ENCODE measurements around the gene AKT2. TPM values are rescaled to one million over a fixed set of nuclear protein-coding genes. Genes with fewer than 3 reads are reported as not detected.

AKT2 gene
- total RNA-seq, 1 donor from 2014 or later: 127 TPM

DNA sequence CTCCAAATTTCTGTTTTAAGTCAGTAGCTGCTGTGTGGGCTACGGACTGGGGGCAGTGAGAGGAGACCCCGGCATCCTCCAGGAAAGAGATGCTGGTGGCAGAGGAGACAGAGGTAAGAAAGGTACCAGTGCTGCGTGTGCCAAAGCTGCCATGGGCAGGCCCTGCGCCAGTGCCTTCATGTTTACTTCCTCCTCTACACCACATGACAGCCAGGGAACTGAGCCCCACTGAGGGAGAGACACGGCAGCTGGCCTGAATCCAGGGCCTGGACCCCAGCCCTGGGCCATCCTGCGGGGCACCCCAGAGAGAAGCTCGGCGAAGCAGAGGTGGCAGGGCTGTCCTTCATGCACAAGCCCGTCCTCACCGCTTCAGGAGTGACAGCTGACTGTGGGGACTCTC, 35.9 kb downstream of the AKT2 start:
- Mint-ChIP-seq H3K9me3 (ENCODE audit: unreplicated experiment) (no peaks in the 10 kb centered on the region), H3K4me3 (ENCODE audit: unreplicated experiment) (no peak overlapping the region), H3K36me3 (ENCODE audit: low read depth, unreplicated experiment) (peaks cover 13% of the 10 kb centered on the region), H3K27me3 (ENCODE audit: low read depth, unreplicated experiment) (no peaks in the 10 kb centered on the region), H3K27ac (ENCODE audit: unreplicated experiment) (no peak overlapping the region), H3K4me1 (ENCODE audit: low read depth, unreplicated experiment) (peaks cover 6% of the 10 kb centered on the region)
- TF ChIP-seq CTCF (IDR thresholded peaks at IDR 0.05; ENCODE audit: insufficient read depth, low read depth, low read length): no peak
- TF ChIP-seq EZH2 (IDR thresholded peaks at IDR 0.05; ENCODE audit: insufficient read depth, low read length): no peak
- Histone ChIP-seq H4K20me1 (ENCODE audit: insufficient read depth, low read length) (peaks cover 71% of the 10 kb centered on the region), H3K9me3 (ENCODE audit: insufficient read depth, low read depth, low read length) (no peaks in the 10 kb centered on the region), H3K4me3 (ENCODE audit: insufficient read depth, low read depth, low read length) (no peak overlapping the region), H3K9ac (ENCODE audit: low read length) (no peak overlapping the region), H3K27ac (ENCODE audit: low read depth, low read length) (no peak overlapping the region), H3K4me1 (ENCODE audit: insufficient read depth, low read length) (no peaks in the 10 kb centered on the region), H3K27me3 (ENCODE audit: insufficient read depth, low read length) (no peaks in the 10 kb centered on the region), H2AFZ (ENCODE audit: low read depth, low read length) (no peak overlapping the region), H3K36me3 (ENCODE audit: insufficient read depth, low read length) (peaks cover 5% of the 10 kb centered on the region), H3K79me2 (ENCODE audit: insufficient read depth, low read length) (peaks cover 23% of the 10 kb centered on the region), H3K4me2 (ENCODE audit: low read length) (no peak overlapping the region)
- no peak for DNase-seq (ENCODE audit: low read depth)
- FAIRE-seq: no peak

DNA sequence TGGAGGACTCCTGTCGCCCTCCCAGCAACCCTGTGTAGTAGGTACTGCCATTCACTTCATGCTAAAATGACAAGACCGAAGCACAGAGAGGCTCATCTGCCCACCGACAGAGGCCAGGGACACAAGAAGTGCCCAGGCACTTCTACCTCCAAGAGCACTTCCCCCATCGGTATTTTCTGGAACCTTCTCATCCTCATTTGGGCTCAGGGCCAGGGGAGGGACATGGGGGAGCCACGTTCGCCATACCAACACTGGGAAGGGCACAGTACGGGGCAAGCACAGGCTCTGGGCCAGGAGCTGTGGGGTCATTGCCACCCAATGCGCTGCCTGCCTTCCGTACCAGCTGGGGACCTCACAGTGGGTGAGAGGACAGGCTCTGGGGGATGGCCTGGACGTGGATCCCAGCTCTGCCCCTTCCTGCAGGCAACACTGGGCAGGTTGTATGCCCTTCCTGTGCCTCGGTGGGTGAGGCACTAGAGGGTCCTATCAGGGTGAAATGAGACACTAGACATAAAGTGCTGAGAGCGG, 37.3 kb downstream of the AKT2 start:
- Histone ChIP-seq H3K4me2 (ENCODE audit: low read length) (no peak overlapping the region), H3K9me3 (ENCODE audit: insufficient read depth, low read depth, low read length) (no peaks in the 10 kb centered on the region), H3K27ac (ENCODE audit: low read depth, low read length) (no peak overlapping the region), H3K4me3 (ENCODE audit: insufficient read depth, low read depth, low read length) (no peak overlapping the region), H3K27me3 (ENCODE audit: insufficient read depth, low read length) (no peaks in the 10 kb centered on the region), H3K36me3 (ENCODE audit: insufficient read depth, low read length) (no peaks in the 10 kb centered on the region), H2AFZ (ENCODE audit: low read depth, low read length) (no peak overlapping the region), H4K20me1 (ENCODE audit: insufficient read depth, low read length) (peaks cover 69% of the 10 kb centered on the region), H3K9ac (ENCODE audit: low read length) (no peak overlapping the region), H3K79me2 (ENCODE audit: insufficient read depth, low read length) (peaks cover 17% of the 10 kb centered on the region), H3K4me1 (ENCODE audit: insufficient read depth, low read length) (no peaks in the 10 kb centered on the region)
- peaks cover 6% of the 10 kb centered on the region for H3K4me1 Mint-ChIP-seq (ENCODE audit: low read depth, unreplicated experiment)
- DNase-seq (ENCODE audit: low read depth): no peak
- TF ChIP-seq EZH2 (IDR thresholded peaks at IDR 0.05; ENCODE audit: insufficient read depth, low read length) (no peak), CTCF (IDR thresholded peaks at IDR 0.05; ENCODE audit: insufficient read depth, low read depth, low read length) (no peak)
- peaks cover 13% of the 10 kb centered on the region for H3K36me3 Mint-ChIP-seq (ENCODE audit: low read depth, unreplicated experiment)
- H3K9me3 Mint-ChIP-seq (ENCODE audit: unreplicated experiment): no peaks in the 10 kb centered on the region
- H3K4me3 Mint-ChIP-seq (ENCODE audit: unreplicated experiment): no peak overlapping the region
- no peaks in the 10 kb centered on the region for H3K27me3 Mint-ChIP-seq (ENCODE audit: low read depth, unreplicated experiment)
- no peak overlapping the region for H3K27ac Mint-ChIP-seq (ENCODE audit: unreplicated experiment)
- FAIRE-seq: no peak

DNA sequence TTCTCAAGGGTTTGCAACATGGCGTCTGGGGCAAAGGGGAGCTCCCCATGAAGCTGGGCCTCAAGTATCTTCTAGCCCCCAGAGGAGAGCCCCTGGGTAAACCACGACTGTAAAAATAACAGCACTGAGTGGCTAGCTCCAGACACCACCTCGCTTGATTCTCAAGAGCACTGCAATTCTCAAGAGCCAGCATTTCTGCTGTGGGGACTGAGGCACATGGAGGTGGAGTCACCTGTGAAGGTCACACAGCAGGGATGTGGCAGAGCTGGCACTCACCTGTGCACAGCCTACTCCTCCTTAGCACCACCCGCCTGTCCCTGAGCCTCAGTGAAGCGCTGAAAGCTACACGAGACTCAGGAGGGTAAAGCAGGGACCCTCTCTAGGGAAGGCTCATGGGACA, 38.0 kb downstream of the AKT2 start:
- TF ChIP-seq EZH2 (IDR thresholded peaks at IDR 0.05; ENCODE audit: insufficient read depth, low read length): no peak
- TF ChIP-seq CTCF (IDR thresholded peaks at IDR 0.05; ENCODE audit: insufficient read depth, low read depth, low read length): no peak
- Histone ChIP-seq H3K4me3 (ENCODE audit: insufficient read depth, low read depth, low read length) (no peak overlapping the region), H3K36me3 (ENCODE audit: insufficient read depth, low read length) (no peaks in the 10 kb centered on the region), H3K4me1 (ENCODE audit: insufficient read depth, low read length) (peaks cover 3% of the 10 kb centered on the region), H2AFZ (ENCODE audit: low read depth, low read length) (no peak overlapping the region), H3K27ac (ENCODE audit: low read depth, low read length) (no peak overlapping the region), H3K4me2 (ENCODE audit: low read length) (no peak overlapping the region), H3K27me3 (ENCODE audit: insufficient read depth, low read length) (no peaks in the 10 kb centered on the region), H3K9me3 (ENCODE audit: insufficient read depth, low read depth, low read length) (no peaks in the 10 kb centered on the region), H3K9ac (ENCODE audit: low read length) (no peak overlapping the region), H3K79me2 (ENCODE audit: insufficient read depth, low read length) (peaks cover 11% of the 10 kb centered on the region), H4K20me1 (ENCODE audit: insufficient read depth, low read length) (peaks cover 68% of the 10 kb centered on the region)
- Mint-ChIP-seq H3K4me1 (ENCODE audit: low read depth, unreplicated experiment) (no peaks in the 10 kb centered on the region), H3K27me3 (ENCODE audit: low read depth, unreplicated experiment) (no peaks in the 10 kb centered on the region), H3K9me3 (ENCODE audit: unreplicated experiment) (no peaks in the 10 kb centered on the region), H3K36me3 (ENCODE audit: low read depth, unreplicated experiment) (peaks cover 8% of the 10 kb centered on the region), H3K27ac (ENCODE audit: unreplicated experiment) (no peak overlapping the region), H3K4me3 (ENCODE audit: unreplicated experiment) (no peak overlapping the region)
- DNase-seq (ENCODE audit: low read depth) (no peak), FAIRE-seq (no peak)
